ENCODE measurements around the gene EEF1G. TPM values are rescaled to one million over a fixed set of nuclear protein-coding genes. Genes with fewer than 3 reads are reported as not detected.
A peak's percentile ranks its signal among the peaks of the same experiment; 100 is the strongest.

Gene EEF1G
- total RNA-seq, 8 experiments from 2014 or later, result 1,525 to 3,247 (median 2,152) TPM

GRCh38 chr11:62546244-62546928 lies 27.3 kb downstream of the EEF1G start, which contains the start of gene AHNAK:
Gene AHNAK, minus strand, starts transcription at chr11:62546806. Its CDS starts 10,708 bp downstream, at chr11:62536098.
- peaks cover 13 to 36% of the 10 kb centered on the region in 2 donors for H3K4me1 ChIP-seq (replicated peaks in 1 of 2)
- H3K4me3 ChIP-seq, result peak within 1 kb of the TSS; percentile 19 to 57 (median 40)
- in situ Hi-C loops (cut with MboI; ENCODE audit: low pct_unique_long_range_greater_than_20kb in 2 of 9, low sequenced_read_pairs in 9 of 9, unreplicated experiment in 9 of 9), result loop anchor here in 1 of 9 experiments (25.0 kb wide), 1 partner anchor 109 kb away; no protein-coding TSS in a partner anchor
- ATAC-seq (replicated peaks in 6 of 8), result peak; percentile 22 to 58 (median 47)
- WGBS, 10 experiments, result 3% methylated on average over 6 of the region's 69 CpGs; no CpG with 5 or more reads in 9 of the 10 experiments
- H3K27ac ChIP-seq, result no peak within 1 kb of the TSS

- peak overlapping the region; percentile 19 to 57 (median 40) for H3K4me3 ChIP-seq
- in situ Hi-C loops (cut with MboI; ENCODE audit: low pct_unique_long_range_greater_than_20kb in 2 of 9, low sequenced_read_pairs in 9 of 9, unreplicated experiment in 9 of 9), result loop anchor here in 1 of 9 experiments (25.0 kb wide), 1 partner anchor 108 kb away; no protein-coding TSS in a partner anchor
- H3K4me1 ChIP-seq (replicated peaks in 1 of 2), result peaks cover 13 to 35% of the 10 kb centered on the region in 2 donors
- H3K27ac ChIP-seq, result no peak overlapping the region
- peak; percentile 17 to 65 (median 62) for ATAC-seq (replicated peaks in 6 of 8)
- WGBS, 10 experiments, result 0% methylated on average over 3 of the region's 59 CpGs; no CpG with 5 or more reads in 9 of the 10 experiments
These were observed 28.1 kb downstream of the EEF1G start for GRCh38 chr11:62545437-62546243.

GRCh38 chr11:62544581-62545436 lies 28.9 kb downstream of the EEF1G start:
- in situ Hi-C loops (cut with MboI; ENCODE audit: low pct_unique_long_range_greater_than_20kb in 2 of 9, low sequenced_read_pairs in 9 of 9, unreplicated experiment in 9 of 9), result loop anchor here in 1 of 9 experiments (25.0 kb wide), 1 partner anchor 108 kb away; no protein-coding TSS in a partner anchor
- no peak overlapping the region for H3K27ac ChIP-seq
- ATAC-seq (replicated peaks in 6 of 8), result peak; percentile 7 to 34 (median 20)
- H3K4me3 ChIP-seq, result peak overlapping the region; percentile 1 to 57 (median 40)
- 0 to 33% (median 9%) methylated on average over 1 to 16 of the region's 32 CpGs; no CpG with 5 or more reads in 6 of the 10 experiments for WGBS, 10 experiments
- H3K4me1 ChIP-seq (replicated peaks in 1 of 2), result peaks cover 13 to 35% of the 10 kb centered on the region in 2 donors

GRCh38 chr11:62543680-62544444 lies 29.8 kb downstream of the EEF1G start:
- no peak overlapping the region for H3K4me3 ChIP-seq
- no peak for ATAC-seq (replicated peaks in 6 of 8)

GRCh38 chr11:62542750-62543567 lies 30.7 kb downstream of the EEF1G start:
- Histone ChIP-seq H3K4me1 (replicated peaks in 1 of 2) (peaks cover 31 to 51% of the 10 kb centered on the region in 2 donors), H3K4me3 (no peak overlapping the region), H3K27ac (no peak overlapping the region)
- in situ Hi-C loops (cut with MboI; ENCODE audit: low pct_unique_long_range_greater_than_20kb in 2 of 9, low sequenced_read_pairs in 9 of 9, unreplicated experiment in 9 of 9), result loop anchor here in 1 of 9 experiments (25.0 kb wide), 1 partner anchor 106 kb away; no protein-coding TSS in a partner anchor
- peak; percentile 13 to 57 (median 42) for ATAC-seq (replicated peaks in 6 of 8)
- 0 to 80% (median 23%) methylated on average over 1 to 5 of the region's 30 CpGs; no CpG with 5 or more reads in 6 of the 10 experiments for WGBS, 10 experiments

More at GRCh38 chr11:62543680-62544444, 29.8 kb downstream of the EEF1G start:
- peaks cover 22 to 44% of the 10 kb centered on the region in 2 donors for H3K4me1 ChIP-seq (replicated peaks in 1 of 2)
- in situ Hi-C loops (cut with MboI; ENCODE audit: low pct_unique_long_range_greater_than_20kb in 2 of 9, low sequenced_read_pairs in 9 of 9, unreplicated experiment in 9 of 9), result loop anchor here in 1 of 9 experiments (25.0 kb wide), 1 partner anchor 107 kb away; no protein-coding TSS in a partner anchor
- no peak overlapping the region for H3K27ac ChIP-seq
- 0 to 56% (median 18%) methylated on average over 1 to 7 of the region's 22 CpGs; no CpG with 5 or more reads in 5 of the 10 experiments for WGBS, 10 experiments

- no peak overlapping the region for H3K27ac ChIP-seq
These were observed 31.5 kb downstream of the EEF1G start for GRCh38 chr11:62542111-62542745.

GRCh38 chr11:62540804-62541701 lies 32.6 kb downstream of the EEF1G start:
- Histone ChIP-seq H3K27ac (no peak overlapping the region), H3K4me1 (replicated peaks in 1 of 2) (peaks cover 24 to 41% of the 10 kb centered on the region in 2 donors), H3K4me3 (no peak overlapping the region)
- WGBS, 10 experiments, result 10 to 100% (median 72%) methylated on average over 1 to 4 of the region's 16 CpGs; no CpG with 5 or more reads in 4 of the 10 experiments
- ATAC-seq (replicated peaks in 6 of 8), result no peak
- in situ Hi-C loops (cut with MboI; ENCODE audit: low pct_unique_long_range_greater_than_20kb in 2 of 9, low sequenced_read_pairs in 9 of 9, unreplicated experiment in 9 of 9), result loop anchor here in 1 of 9 experiments (25.0 kb wide), 1 partner anchor 104 kb away; no protein-coding TSS in a partner anchor

More at GRCh38 chr11:62542111-62542745, 31.5 kb downstream of the EEF1G start:
- H3K4me3 ChIP-seq, result no peak overlapping the region
- in situ Hi-C loops (cut with MboI; ENCODE audit: low pct_unique_long_range_greater_than_20kb in 2 of 9, low sequenced_read_pairs in 9 of 9, unreplicated experiment in 9 of 9), result loop anchor here in 1 of 9 experiments (25.0 kb wide), 1 partner anchor 105 kb away; no protein-coding TSS in a partner anchor
- H3K4me1 ChIP-seq (replicated peaks in 1 of 2), result peaks cover 27 to 44% of the 10 kb centered on the region in 2 donors
- WGBS, 10 experiments, result 82% methylated on average over 2 of the region's 6 CpGs; no CpG with 5 or more reads in 9 of the 10 experiments
- ATAC-seq (replicated peaks in 6 of 8), result peak in 3 of 8 experiments; percentile 0 to 1 (median 0)

GRCh38 chr11:62539238-62539925 lies 34.3 kb downstream of the EEF1G start:
- H3K4me3 ChIP-seq, result no peak overlapping the region
- peaks cover 17 to 33% of the 10 kb centered on the region in 2 donors for H3K4me1 ChIP-seq (replicated peaks in 1 of 2)
- H3K27ac ChIP-seq, result peak overlapping the region in 1 of 2 donors; percentile 76
- 0 to 94% (median 83%) methylated on average over 1 to 5 of the region's 13 CpGs; no CpG with 5 or more reads in 4 of the 10 experiments for WGBS, 10 experiments
- in situ Hi-C loops (cut with MboI; ENCODE audit: low pct_unique_long_range_greater_than_20kb in 2 of 9, low sequenced_read_pairs in 9 of 9, unreplicated experiment in 9 of 9), result loop anchor here in 1 of 9 experiments (25.0 kb wide), 1 partner anchor 102 kb away; no protein-coding TSS in a partner anchor
- ATAC-seq (replicated peaks in 6 of 8), result peak; percentile 5 to 73 (median 38)
